GM18517 (cell line): Measurements from ENCODE around the gene EVL.

Experiments used
- ATAC-seq: cut with Tn5 transposase; IDR thresholded peaks from one replicate; pipeline ENCODE4 v1.9.1; 2021; ENCODE audit warnings: mild to moderate bottlenecking, moderate library complexity; ENCODE audit not compliant: unreplicated experiment

The EVL gene

GRCh38 chr14:100064335-100065092, 708 bp upstream of the EVL start:
- peak; percentile 11 for ATAC-seq

GRCh38 chr14:100065942-100066574, 836 bp downstream of the EVL start:
- ATAC-seq: no peak

- no peak for ATAC-seq
These were observed 1.7 kb downstream of the EVL start for GRCh38 chr14:100066962-100067361.

- ATAC-seq: no peak
These were observed 2.3 kb downstream of the EVL start for GRCh38 chr14:100067481-100067880.

- no peak for ATAC-seq
These were observed 3.0 kb downstream of the EVL start for GRCh38 chr14:100067971-100068959.

GRCh38 chr14:100069161-100069800, 4.1 kb downstream of the EVL start:
- no peak for ATAC-seq

GRCh38 chr14:100070310-100070709, 5.1 kb downstream of the EVL start:
- no peak for ATAC-seq

GRCh38 chr14:100071545-100071944, 6.3 kb downstream of the EVL start:
- no peak for ATAC-seq

- no peak for ATAC-seq
These were observed 7.6 kb downstream of the EVL start for GRCh38 chr14:100072783-100073346.

GRCh38 chr14:100073576-100074430, 8.6 kb downstream of the EVL start:
- no peak for ATAC-seq

- ATAC-seq: no peak
These were observed 9.3 kb downstream of the EVL start for GRCh38 chr14:100074431-100075100.

- ATAC-seq: no peak
These were observed 10.5 kb downstream of the EVL start for GRCh38 chr14:100075681-100076080.

- ATAC-seq: no peak
These were observed 10.9 kb downstream of the EVL start for GRCh38 chr14:100076133-100076532.

GRCh38 chr14:100076606-100077005, 11.4 kb downstream of the EVL start:
- no peak for ATAC-seq

GRCh38 chr14:100077441-100077840, 12.2 kb downstream of the EVL start:
- ATAC-seq: no peak

- no peak for ATAC-seq
These were observed 13.1 kb downstream of the EVL start for GRCh38 chr14:100078216-100078803.

GRCh38 chr14:100078997-100079725, 13.9 kb downstream of the EVL start:
- ATAC-seq: no peak

GRCh38 chr14:100079726-100080005, 14.4 kb downstream of the EVL start:
- no peak for ATAC-seq
